ENCODE data around the gene KLK4.

Gene KLK4

DNA sequence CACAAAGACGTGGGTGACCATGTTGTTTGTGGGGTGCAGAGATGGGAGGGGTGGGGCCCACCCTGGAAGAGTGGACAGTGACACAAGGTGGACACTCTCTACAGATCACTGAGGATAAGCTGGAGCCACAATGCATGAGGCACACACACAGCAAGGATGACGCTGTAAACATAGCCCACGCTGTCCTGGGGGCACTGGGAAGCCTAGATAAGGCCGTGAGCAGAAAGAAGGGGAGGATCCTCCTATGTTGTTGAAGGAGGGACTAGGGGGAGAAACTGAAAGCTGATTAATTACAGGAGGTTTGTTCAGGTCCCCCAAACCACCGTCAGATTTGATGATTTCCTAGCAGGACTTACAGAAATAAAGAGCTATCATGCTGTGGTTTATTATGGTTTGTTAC lies 32.3 kb downstream of the KLK4 start:
- no peak for DNase-seq

DNA sequence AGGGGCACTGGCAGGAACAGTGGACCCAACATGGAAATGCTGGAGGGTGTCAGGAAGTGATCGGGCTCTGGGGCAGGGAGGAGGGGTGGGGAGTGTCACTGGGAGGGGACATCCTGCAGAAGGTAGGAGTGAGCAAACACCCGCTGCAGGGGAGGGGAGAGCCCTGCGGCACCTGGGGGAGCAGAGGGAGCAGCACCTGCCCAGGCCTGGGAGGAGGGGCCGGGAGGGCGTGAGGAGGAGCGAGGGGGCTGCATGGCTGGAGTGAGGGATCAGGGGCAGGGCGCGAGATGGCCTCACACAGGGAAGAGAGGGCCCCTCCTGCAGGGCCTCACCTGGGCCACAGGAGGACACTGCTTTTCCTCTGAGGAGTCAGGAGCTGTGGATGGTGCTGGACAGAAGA lies 33.9 kb downstream of the KLK4 start:
- no peak for DNase-seq

GRCh38 chr19:50876456-50876855 lies 34.7 kb downstream of the KLK4 start:
- no peak for DNase-seq

- DNase-seq, result no peak
Observed at GRCh38 chr19:50875795-50876422, 35.3 kb downstream of the KLK4 start.

DNA sequence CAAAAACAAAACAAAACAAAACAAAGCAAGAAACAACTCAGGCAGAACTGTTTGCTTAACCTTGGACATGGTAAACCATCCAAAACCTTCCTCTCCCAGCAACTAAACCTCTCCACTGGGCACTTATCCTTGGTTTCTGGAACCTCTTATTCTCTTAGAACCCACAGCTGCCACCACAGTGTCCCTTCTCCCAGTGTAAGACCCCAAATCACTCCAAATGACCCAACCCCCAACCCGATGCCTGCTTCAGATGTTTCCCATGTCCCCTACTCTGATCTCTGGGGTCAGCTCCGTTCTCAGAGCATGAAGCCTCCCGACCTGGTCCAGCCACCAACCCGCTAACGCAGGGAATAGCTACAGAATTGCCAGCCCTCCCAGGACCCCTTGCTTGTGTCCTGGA lies 37.0 kb downstream of the KLK4 start:
- DNase-seq, result no peak

DNA sequence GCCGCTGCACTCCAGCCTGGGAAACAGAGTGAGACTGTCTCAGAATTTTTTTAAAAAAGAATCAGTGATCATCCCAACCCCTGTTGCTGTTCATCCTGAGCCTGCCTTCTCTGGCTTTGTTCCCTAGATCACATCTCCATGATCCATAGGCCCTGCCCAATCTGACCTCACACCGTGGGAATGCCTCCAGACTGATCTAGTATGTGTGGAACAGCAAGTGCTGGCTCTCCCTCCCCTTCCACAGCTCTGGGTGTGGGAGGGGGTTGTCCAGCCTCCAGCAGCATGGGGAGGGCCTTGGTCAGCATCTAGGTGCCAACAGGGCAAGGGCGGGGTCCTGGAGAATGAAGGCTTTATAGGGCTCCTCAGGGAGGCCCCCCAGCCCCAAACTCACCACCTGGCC lies 38.1 kb downstream of the KLK4 start, which contains the start of gene KLK2:
Gene KLK2, plus strand, starts transcription at position 384 of the 400 bp plus-strand sequence. CDS start 35 bp downstream, outside the sequence.
- DNase-seq, result no peak

GRCh38 chr19:50870417-50871089 lies 40.6 kb downstream of the KLK4 start:
- DNase-seq, result no peak

DNA sequence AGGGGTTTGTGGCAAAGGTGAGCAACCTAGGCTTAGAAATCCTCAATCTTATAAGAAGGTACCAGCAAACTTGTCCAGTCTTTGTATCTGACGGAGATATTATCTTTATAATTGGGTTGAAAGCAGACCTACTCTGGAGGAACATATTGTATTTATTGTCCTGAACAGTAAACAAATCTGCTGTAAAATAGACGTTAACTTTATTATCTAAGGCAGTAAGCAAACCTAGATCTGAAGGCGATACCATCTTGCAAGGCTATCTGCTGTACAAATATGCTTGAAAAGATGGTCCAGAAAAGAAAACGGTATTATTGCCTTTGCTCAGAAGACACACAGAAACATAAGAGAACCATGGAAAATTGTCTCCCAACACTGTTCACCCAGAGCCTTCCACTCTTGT lies 41.7 kb downstream of the KLK4 start:
- DNase-seq, result no peak

- no peak for DNase-seq
Observed at GRCh38 chr19:50861496-50862286, 49.5 kb downstream of the KLK4 start.

DNA sequence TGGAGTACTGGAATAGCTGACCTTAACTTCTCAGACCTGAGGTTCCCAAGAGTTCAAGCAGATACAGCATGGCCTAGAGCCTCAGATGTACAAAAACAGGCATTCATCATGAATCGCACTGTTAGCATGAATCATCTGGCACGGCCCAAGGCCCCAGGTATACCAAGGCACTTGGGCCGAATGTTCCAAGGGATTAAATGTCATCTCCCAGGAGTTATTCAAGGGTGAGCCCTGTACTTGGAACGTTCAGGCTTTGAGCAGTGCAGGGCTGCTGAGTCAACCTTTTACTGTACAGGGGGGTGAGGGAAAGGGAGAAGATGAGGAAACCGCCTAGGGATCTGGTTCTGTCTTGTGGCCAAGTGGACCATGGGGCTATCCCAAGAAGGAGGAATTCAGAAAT lies 50.2 kb downstream of the KLK4 start:
- DNase-seq, result no peak

DNA sequence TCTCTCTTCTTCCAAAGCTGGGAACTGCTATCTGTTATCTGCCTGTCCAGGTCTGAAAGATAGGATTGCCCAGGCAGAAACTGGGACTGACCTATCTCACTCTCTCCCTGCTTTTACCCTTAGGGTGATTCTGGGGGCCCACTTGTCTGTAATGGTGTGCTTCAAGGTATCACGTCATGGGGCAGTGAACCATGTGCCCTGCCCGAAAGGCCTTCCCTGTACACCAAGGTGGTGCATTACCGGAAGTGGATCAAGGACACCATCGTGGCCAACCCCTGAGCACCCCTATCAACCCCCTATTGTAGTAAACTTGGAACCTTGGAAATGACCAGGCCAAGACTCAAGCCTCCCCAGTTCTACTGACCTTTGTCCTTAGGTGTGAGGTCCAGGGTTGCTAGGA lies 51.3 kb downstream of the KLK4 start:
- no peak for DNase-seq

- DNase-seq, result no peak
Observed at GRCh38 chr19:50858886-50859285, 52.3 kb downstream of the KLK4 start.

DNA sequence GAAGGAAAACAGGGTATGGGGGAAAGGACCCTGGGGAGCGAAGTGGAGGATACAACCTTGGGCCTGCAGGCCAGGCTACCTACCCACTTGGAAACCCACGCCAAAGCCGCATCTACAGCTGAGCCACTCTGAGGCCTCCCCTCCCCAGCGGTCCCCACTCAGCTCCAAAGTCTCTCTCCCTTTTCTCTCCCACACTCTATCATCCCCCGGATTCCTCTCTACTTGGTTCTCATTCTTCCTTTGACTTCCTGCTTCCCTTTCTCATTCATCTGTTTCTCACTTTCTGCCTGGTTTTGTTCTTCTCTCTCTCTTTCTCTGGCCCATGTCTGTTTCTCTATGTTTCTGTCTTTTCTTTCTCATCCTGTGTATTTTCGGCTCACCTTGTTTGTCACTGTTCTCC lies 53.8 kb downstream of the KLK4 start:
- no peak for DNase-seq

Measured in central memory CD4-positive, alpha-beta T cell (primary cell).